GM19193 (cell line): ENCODE measurements around the gene SMIM9.
A peak's percentile ranks its signal among the peaks of the same experiment; 100 is the strongest.

Experiments used
- POLR2A ChIP-seq: IDR thresholded peaks from 4 replicates; pipeline ENCODE4 v1.6.1; 2011; ENCODE audit not compliant: insufficient read depth, insufficient read length; ENCODE audit errors: extremely low read depth

SMIM9 gene

DNA sequence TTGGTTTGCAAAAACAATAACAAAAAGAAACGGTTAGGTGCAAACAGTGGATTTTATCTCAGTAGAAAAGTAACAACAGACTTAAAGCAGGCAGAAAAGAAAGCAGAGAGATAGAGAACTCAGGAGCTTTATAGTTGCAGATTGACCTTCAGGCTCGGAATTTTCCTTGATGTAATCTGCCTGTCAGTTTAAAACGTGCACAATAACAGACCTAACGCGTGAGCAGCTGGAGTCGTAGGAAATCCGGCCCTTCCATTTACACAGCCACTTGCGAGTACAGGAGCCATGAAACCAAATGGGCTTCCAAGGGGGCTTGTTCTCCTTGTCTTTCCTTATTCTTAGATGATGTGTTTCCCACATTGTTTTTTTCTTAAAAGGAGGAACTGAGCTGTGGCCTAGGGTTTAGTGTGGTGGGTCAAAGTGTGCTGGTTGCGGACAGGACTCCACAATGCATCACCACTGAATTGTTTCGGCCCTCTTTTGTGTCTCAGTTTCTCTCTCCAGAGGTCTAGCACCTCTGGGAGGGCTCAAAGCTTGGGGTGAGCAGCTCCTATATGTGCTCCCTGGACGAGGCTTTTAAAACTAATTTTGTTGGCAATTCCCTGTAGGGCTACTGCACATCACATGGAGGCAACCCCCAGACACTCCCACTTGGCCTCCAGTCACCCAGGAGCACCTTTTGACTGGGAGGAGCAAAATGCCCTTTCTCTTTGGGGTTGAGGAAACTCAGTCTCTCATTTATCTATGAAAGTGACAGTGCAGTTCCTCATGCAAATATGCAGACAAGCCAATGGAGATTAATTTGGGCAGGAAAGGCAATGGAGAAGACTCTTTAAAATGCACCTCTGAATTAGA lies 15.3 kb downstream of the SMIM9 start:
- no peak for TF ChIP-seq POLR2A

DNA sequence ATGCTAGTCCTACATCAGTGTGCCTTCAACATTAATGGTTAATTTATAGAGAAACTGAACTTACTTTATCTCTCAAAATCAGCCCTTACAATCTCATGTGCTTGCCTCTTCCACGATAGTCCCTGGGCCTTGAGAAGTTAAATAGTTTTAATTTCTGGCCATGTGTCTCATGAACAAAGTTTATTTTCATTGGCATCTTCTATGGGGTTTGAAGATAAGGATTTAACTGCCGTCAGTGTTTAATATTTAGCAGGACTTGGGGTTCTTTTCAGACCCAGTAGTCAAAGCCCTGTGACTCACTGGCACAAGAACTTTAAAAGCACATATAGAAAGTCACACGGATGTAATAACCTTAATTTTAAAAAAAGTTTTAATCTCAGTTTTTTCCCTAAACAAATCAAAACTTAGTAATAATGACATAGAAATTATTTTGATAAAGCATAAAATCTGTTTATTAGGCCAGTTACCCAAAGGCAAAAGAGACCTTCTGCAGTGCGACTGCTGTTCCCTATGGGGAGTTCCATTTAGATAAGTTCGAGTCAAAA lies 19.1 kb downstream of the SMIM9 start:
- TF ChIP-seq POLR2A: no peak

DNA sequence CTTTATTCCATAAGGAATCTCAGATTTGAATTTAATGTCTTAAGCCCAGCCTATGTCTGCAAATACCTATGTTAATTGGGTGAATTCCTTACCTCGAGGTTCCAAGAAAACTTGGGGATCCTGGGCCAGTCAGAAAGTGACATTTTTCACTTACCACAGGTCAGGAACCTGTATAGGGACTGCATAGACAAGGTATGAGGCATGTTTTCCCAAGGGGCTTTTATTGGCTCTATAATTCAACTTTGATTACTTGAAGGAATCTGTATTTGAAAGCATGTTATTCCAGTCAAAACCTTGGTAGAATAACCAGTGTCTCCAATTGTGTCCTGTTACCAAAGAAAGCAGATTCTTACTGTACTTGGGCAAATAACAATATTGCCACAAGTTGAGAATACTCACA lies 20.7 kb downstream of the SMIM9 start:
- no peak for TF ChIP-seq POLR2A

DNA sequence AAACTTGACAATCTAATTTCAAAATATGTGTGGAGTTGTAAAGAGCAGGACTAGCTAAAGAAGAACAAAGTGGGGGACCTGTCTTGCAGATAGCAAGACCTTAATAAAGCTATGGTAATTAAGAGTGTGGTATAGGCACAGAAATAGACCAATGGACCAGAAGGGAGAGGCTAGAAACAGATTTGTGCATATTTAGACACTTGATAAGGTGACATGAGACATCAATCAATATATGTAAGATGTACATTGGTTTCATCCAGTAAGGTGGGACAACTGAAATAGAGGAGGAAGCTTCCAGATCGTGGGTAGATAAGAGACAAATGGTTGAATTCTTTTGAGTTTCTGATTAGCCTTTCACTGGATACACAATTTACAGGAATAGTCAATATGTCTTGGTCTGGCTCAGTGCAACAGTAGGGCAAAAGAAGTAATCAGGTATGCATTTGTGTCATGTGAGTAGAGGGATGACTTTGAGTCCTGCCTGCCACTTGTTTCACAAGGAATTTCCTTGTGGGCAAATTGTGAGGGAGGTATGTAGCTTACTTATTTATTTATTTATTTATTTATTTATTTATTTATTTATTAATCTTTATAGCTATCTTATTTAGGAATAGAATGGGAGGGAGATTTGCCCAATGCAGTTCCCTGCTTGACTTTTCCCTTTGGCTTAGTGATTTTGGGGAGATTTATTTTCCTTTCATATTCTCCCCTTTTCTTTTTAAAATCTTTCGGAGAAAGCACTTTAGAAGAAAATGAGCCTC lies 21.9 kb downstream of the SMIM9 start:
- no peak for TF ChIP-seq POLR2A

DNA sequence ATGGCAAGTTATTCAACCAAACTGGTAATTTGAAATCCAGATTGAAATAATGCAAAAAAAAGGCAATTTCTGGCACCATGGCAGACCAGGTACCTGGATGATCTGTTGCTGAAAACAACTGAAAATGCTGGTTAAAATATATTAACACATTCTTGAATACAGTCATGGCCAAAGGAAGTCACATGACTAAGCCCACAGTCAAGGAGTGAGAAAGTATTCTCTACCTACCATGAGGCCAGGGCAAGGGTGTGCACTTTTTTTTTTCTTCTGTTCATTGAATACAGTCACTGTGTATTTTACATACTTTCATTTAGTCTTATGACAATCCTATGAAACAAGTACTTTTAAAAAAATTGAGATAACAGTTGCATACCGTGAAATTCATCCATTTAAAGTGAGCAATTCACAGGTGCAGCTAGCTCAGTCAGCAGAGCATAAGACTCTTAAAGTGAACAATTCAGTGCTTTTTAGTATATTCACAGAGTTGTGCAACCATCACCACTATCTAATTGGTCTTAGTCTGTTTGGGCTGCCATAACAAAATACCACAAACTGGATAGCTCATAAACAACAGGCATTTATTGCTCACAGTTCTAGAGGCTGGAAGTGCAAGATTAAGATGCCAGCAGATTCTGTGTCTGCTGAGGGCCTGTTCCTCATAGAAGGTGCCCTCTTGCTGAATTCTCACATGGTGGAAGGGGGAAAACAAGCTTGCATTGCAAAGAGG lies 24.4 kb downstream of the SMIM9 start:
- no peak for TF ChIP-seq POLR2A

DNA sequence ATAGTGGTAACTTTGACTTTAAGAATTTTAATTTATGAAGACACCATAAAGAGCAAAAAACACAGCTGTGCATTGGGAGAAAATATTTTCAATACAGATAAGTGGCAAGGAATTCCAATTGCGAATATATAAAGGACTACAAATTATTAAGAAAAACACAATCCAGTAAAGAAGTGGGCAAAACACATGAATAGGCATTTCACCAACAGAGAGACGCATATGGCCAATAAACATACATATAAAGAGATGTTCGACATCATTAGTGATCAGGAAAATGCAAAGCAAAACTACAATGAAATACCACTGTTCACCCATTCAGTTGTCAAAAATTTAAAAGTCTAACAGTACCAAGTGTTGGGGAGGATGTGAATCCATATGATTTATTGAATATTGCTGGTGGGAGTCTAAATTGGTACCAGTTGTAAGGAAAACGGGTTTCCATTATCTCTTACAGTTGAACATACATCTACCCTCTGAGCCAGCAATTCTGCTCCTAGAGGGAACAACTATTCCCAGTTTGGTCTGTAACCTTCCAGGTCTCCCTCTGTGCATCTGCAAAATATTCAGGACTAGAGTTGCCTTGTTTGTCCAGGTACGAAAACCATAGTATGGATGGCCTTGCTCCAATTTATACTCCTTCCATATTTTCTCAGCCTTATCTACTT lies 27.5 kb downstream of the SMIM9 start:
- TF ChIP-seq POLR2A: no peak

DNA sequence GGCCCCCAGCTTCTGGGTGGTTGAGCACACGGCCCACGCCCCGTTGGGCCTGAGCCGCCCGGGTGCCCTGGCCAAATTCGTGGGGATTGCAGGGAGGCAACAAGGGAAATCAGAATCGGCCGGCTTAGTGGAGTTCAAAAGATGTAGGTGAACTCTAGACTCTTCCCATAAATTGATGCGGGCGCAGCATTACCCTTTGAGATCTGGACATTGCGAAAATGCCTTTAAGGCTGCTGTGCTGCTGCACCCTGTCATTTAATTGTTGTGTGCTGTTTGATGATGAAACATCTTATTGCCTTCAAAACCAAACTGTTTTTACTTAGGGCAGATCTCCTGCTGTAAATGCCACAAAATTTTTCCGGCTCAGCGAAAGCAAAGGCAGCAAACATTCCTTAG lies 28.8 kb downstream of the SMIM9 start:
- no peak for TF ChIP-seq POLR2A

DNA sequence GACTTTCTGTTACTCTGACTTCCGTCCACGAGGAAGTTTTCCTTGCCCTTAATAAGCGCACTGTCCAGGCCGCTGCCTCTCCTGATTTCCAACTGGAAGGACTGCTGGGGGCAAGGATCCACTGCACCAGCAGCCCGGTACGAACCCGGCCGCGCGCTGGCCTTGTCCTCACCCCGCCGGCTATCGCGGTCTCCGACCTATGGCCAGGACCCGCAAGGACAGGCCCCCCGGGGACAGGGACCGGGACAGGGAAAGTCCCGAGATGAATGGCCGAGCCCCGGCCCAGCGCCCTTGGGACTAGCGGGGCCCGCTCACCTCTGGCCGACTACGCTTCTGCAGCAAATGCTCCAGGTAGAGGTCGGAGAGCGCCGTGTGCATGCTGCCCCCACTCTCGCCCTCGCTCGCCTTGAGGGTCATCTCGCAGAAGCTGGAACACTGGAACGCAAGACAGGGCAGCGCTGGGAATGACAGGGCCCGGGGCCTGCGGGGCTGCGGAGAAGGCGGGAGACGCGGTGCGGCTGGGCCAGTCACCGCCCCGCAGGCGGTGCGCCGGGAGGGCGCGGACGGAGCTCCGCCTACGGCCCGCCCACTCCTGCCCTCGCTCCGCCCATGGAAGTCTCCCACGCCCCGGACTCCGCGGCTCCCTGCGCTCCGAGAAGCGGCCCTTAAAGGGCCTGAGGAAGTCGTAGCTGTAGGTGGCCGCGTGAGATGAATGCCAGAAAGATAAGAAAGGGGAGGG lies 29.3 kb downstream of the SMIM9 start, which contains the start of gene MPP1:
Gene MPP1, minus strand, starts transcription at position 529 of the 739 bp plus-strand sequence. Its CDS starts 112 bp downstream, at position 417.
- TF ChIP-seq POLR2A: peak; percentile 47

DNA sequence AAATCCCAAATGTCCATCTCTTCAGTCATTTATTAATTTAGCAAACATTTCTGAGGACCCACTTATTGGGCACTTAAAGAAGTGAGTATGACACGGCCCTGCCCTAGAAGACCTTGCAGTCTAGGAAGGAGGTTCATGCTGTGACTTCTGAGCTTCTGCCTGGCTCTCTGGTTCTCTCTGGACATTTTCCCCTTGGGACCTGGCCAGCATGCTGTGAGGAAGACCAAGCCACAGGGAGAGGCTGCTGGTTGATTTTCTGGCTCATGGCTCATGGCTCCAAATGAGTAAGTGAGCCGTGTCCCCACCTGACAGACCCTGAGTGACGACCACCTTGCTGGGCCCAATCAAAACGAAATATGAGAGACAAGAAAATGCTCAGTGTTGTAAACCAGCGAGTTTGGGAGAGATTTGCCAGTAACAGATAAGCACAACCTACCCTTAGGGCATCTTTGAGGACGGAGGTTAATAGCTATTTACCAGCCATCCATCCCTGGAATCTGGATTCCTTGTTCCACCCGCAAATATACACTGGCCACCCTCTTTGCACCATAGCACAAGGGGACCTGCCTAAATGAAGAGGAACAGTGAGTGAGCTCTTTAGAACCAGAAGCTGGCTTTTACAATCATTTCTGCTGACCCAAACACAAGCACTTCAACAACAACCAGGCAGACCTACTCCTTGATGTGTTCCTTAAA lies 30.1 kb downstream of the SMIM9 start:
- TF ChIP-seq POLR2A: no peak

DNA sequence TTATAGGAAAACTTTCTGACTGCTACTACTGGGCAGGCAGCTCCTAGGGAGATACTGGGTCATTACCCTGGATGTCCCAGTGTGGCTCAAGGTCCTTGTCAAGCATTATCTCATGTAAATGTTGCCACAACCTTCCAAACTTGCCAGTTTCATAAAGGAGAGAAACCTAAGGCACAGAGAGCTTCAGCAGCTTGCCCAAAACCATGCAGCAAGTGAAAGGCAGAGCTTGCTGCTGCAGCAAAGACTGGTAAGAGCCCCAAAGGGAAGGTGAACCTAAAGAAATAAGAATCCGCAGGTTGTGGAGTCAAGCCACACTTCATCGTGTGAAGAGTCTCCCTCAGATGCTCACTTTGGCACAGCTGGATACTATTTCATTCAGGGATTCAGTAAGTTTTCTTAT lies 31.5 kb downstream of the SMIM9 start:
- TF ChIP-seq POLR2A: no peak

DNA sequence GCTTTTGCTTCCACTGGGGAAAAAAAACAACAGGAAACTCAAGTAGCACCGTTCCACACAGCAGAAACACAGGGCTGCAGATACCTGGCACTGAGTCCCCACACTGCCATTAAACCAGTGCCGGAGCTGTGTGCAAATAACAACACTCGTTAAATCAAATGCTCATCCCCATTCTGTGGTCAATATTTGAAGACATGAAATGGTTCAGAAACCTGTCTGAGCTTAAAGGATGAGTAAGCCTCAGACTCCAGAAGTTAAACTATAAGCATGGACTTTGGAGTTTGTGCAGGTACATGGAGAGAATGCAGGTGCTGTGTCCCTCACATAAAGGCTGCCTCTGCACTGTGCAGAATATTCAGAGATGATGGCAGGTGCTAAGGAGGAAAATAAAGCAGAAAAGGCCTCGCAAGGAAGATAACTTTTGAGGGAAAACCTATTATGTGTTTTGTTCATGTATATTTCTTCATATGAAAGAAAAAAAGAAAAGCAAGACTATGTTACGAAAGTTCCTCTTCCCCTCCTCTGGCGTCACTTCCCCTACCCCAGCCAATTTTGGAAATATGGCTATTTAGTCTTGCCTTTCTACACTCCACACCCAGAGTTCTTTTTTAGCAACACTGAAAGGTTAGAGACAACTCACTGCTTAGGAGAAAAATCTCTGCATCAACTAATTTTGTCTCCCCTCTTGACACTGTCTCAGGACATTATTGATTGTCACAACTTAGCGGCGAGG lies 33.8 kb downstream of the SMIM9 start:
- no peak for TF ChIP-seq POLR2A

DNA sequence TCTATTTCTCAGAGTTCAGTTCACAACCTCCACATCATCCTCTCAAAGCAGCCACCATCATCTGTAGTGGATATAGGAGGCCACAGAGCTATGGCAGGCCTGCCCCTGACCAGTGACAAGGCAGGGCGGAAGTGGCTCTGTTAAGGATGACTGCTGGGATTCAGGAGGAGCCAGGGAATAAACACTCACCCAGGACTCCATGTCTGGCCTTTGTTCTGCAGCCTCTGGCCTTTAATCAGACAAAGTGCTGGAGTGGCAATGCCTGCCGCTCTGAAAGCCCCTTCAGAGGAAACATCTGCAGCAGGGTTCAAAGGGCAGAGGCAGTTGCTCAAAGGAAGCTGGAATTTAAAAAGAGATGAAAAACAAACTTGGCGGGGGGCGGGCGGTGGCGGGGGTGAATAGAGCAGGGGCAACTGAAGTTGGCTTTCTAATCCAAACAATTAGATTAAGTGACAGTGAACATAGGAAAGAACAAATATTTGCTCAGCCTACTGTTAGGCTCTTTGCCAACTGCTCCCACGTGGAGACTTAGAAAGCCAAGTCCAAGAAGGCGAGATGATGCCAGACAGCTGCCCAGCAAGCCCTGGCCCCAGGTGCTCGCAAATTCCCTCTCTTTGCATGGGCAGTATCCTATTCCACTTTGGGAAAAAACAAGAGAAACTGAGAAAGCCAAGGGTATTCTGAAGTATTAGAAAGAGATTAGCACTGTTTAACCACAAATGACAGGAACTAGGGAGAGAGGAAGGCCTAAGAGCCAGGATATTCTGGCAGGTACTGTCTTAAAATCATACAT lies 34.7 kb downstream of the SMIM9 start:
- no peak for TF ChIP-seq POLR2A

DNA sequence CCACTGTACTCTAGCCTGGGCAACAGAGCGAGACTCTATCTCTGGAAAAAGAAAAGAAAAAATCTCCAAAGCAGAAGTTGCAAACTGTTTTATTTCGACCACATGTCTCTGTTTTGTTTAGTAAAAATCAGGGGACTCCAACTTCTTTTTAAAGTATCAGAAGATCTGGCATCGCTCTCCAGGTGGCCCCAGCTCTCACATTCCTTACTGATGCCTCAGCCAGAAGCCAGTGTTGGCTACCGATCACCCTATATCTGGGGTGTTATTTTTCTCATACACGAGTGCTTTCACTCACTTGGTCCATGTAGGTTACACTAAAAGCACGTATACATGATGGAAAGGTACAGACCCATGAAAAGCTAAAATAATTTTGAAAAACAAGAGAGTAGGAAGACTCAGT lies 37.5 kb downstream of the SMIM9 start:
- TF ChIP-seq POLR2A: no peak
